Measurements from ENCODE around the gene SLC13A5. TPM values are rescaled to one million over a fixed set of nuclear protein-coding genes. Genes with fewer than 3 reads are reported as not detected.

Gene SLC13A5
- polyA plus RNA-seq, 1 of the 3 experiments (the other 2 are of a cell fraction): not detected

- POLR2A ChIA-PET: no interaction called here
- CTCF ChIA-PET: no interaction called here
- TF ChIP-seq CTCF (IDR thresholded peaks at IDR 0.05) (no peak), YY1 (IDR thresholded peaks at IDR 0.05; ENCODE audit: low read depth) (no peak), JUND (IDR thresholded peaks at IDR 0.05) (no peak), TEAD4 (IDR thresholded peaks at IDR 0.05; ENCODE audit: borderline replicate concordance, insufficient read depth) (no peak), RAD21 (IDR thresholded peaks at IDR 0.05; ENCODE audit: low read length) (no peak), GATA2 (CRISPR knock-in tag; IDR thresholded peaks at IDR 0.05) (no peak), TCF12 (IDR thresholded peaks at IDR 0.05) (no peak), RXRA (IDR thresholded peaks at IDR 0.05; ENCODE audit: borderline replicate concordance, low read depth) (no peak), MEF2A (IDR thresholded peaks at IDR 0.05; ENCODE audit: borderline replicate concordance, low read depth) (no peak), FOSL2 (IDR thresholded peaks at IDR 0.05; ENCODE audit: borderline replicate concordance, low read depth) (no peak), FOXM1 (IDR thresholded peaks at IDR 0.05; ENCODE audit: low read depth) (no peak), POLR2AphosphoS5 (IDR thresholded peaks at IDR 0.05; ENCODE audit: low read depth, low read length) (no peak), EZH2phosphoT487 (IDR thresholded peaks at IDR 0.05; ENCODE audit: borderline replicate concordance, low read depth) (no peak), MXI1 (IDR thresholded peaks at IDR 0.05; ENCODE audit: low read depth, low read length) (no peak), RFX5 (IDR thresholded peaks at IDR 0.05; ENCODE audit: low read length) (no peak)
- TF ChIP-seq, protein P1, sequence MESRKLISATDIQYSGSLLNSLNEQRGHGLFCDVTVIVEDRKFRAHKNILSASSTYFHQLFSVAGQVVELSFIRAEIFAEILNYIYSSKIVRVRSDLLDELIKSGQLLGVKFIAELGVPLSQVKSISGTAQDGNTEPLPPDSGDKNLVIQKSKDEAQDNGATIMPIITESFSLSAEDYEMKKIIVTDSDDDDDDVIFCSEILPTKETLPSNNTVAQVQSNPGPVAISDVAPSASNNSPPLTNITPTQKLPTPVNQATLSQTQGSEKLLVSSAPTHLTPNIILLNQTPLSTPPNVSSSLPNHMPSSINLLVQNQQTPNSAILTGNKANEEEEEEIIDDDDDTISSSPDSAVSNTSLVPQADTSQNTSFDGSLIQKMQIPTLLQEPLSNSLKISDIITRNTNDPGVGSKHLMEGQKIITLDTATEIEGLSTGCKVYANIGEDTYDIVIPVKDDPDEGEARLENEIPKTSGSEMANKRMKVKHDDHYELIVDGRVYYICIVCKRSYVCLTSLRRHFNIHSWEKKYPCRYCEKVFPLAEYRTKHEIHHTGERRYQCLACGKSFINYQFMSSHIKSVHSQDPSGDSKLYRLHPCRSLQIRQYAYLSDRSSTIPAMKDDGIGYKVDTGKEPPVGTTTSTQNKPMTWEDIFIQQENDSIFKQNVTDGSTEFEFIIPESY (IDR thresholded peaks at IDR 0.05; ENCODE audit: borderline replicate concordance, low read depth): no peak
- TF ChIP-seq, protein P2, sequence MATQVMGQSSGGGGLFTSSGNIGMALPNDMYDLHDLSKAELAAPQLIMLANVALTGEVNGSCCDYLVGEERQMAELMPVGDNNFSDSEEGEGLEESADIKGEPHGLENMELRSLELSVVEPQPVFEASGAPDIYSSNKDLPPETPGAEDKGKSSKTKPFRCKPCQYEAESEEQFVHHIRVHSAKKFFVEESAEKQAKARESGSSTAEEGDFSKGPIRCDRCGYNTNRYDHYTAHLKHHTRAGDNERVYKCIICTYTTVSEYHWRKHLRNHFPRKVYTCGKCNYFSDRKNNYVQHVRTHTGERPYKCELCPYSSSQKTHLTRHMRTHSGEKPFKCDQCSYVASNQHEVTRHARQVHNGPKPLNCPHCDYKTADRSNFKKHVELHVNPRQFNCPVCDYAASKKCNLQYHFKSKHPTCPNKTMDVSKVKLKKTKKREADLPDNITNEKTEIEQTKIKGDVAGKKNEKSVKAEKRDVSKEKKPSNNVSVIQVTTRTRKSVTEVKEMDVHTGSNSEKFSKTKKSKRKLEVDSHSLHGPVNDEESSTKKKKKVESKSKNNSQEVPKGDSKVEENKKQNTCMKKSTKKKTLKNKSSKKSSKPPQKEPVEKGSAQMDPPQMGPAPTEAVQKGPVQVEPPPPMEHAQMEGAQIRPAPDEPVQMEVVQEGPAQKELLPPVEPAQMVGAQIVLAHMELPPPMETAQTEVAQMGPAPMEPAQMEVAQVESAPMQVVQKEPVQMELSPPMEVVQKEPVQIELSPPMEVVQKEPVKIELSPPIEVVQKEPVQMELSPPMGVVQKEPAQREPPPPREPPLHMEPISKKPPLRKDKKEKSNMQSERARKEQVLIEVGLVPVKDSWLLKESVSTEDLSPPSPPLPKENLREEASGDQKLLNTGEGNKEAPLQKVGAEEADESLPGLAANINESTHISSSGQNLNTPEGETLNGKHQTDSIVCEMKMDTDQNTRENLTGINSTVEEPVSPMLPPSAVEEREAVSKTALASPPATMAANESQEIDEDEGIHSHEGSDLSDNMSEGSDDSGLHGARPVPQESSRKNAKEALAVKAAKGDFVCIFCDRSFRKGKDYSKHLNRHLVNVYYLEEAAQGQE (IDR thresholded peaks at IDR 0.05; ENCODE audit: low read depth, low read length): no peak
- Histone ChIP-seq H3K4me1 (ENCODE audit: control insufficient read depth in 1 of 2, insufficient read depth in 2 of 2, low read depth in 1 of 2, low read length in 1 of 2) (peaks cover 4 to 13% of the 10 kb centered on the region in 2 experiments; a peak in 3 of 4 replicates), H3K9me2 (no peaks in the 10 kb centered on the region), H3K36me3 (replicated peaks in 1 of 2; ENCODE audit: control insufficient read depth in 1 of 2, insufficient read depth in 2 of 2, low read length in 1 of 2) (no peaks in the 10 kb centered on the region), H3K27ac (ENCODE audit: low read depth in 2 of 2, low read length in 1 of 2) (no peak within 1 kb of the TSS), H2AFZ (ENCODE audit: low read depth) (peak within 1 kb of the TSS; percentile 74; the same call in 1 of the 2 replicates), H3K4me2 (0 out of 2 replicates have a peak within 1 kb of the TSS, but pooled peaks have one; percentile 7), H3K4me3 (ENCODE audit: low read depth in 2 of 2, low read length in 1 of 2) (no peak within 1 kb of the TSS), H3F3A (replicated peaks; ENCODE audit: insufficient read depth) (peaks cover 12% of the 10 kb centered on the region), H3K9ac (no peak within 1 kb of the TSS), H4K20me1 (ENCODE audit: insufficient read depth) (no peaks in the 10 kb centered on the region), H3K79me2 (ENCODE audit: insufficient read depth) (no peaks in the 10 kb centered on the region), H3K27me3 (ENCODE audit: insufficient read depth) (no peaks in the 10 kb centered on the region), H3K9me3 (no peaks in the 10 kb centered on the region)
- no peak for DNase-seq
- 55% methylated on average over 14 of the region's 14 CpGs for WGBS (ENCODE audit: low lambda C conversion rate)
Measured at GRCh38 chr17:6755731-6756184, 42.6 kb upstream of the SLC13A5 start, which contains the start of gene XAF1. TSS of gene XAF1 (plus strand) at chr17:6756046. CDS start at chr17:6756079, 33 bp downstream.

Data from SK-N-SH (cell line).